H9 (cell line): Measurements from ENCODE around the gene FERMT1. TPM values are rescaled to one million over a fixed set of nuclear protein-coding genes. Genes with fewer than 3 reads are reported as not detected.
A peak's percentile ranks its signal among the peaks of the same experiment; 100 is the strongest.

Source experiments
- DNase-seq: peaks from one replicate; pipeline ENCODE4 v3.0.0-alpha.2; 2017
- H2AFZ ChIP-seq: one replicate; pipeline ENCODE4 v1.6.1; 2013; ENCODE audit warnings: mild to moderate bottlenecking, low read length, control low read depth, moderate library complexity
- H2AK5ac ChIP-seq: 2 replicates; pipeline ENCODE4 v1.6.1; 2013; ENCODE audit warnings: low read length, control low read depth, mixed read lengths; ENCODE audit not compliant: insufficient read length
- H2BK120ac ChIP-seq: one replicate; pipeline ENCODE4 v1.6.1; 2013; ENCODE audit warnings: low read depth, mild to moderate bottlenecking, low read length, control low read depth, inconsistent platforms; ENCODE audit not compliant: poor library complexity, severe bottlenecking
- H2BK12ac ChIP-seq: 2 replicates; pipeline ENCODE4 v1.6.1; 2013; ENCODE audit warnings: low read length, control low read depth, mixed read lengths, low read depth; ENCODE audit not compliant: insufficient read length
- H2BK15ac ChIP-seq: 2 replicates; pipeline ENCODE4 v1.6.1; 2013; ENCODE audit warnings: low read depth, low read length, control low read depth
- H2BK20ac ChIP-seq: one replicate; pipeline ENCODE4 v1.6.1; 2013; ENCODE audit warnings: low read depth, mild to moderate bottlenecking, low read length, control low read depth, inconsistent platforms; ENCODE audit not compliant: poor library complexity, severe bottlenecking
- H2BK5ac ChIP-seq: 2 replicates; pipeline ENCODE4 v1.6.1; 2013; ENCODE audit warnings: low read length, control low read depth, mixed read lengths; ENCODE audit not compliant: insufficient read length
- H3K14ac ChIP-seq: 2 replicates; pipeline ENCODE4 v1.6.1; 2013; ENCODE audit warnings: low read length, control low read depth; ENCODE audit not compliant: insufficient read depth
- H3K18ac ChIP-seq: 2 replicates; pipeline ENCODE4 v1.6.1; 2013; ENCODE audit warnings: low read depth, mild to moderate bottlenecking, mixed read lengths, low read length, control low read depth; ENCODE audit not compliant: insufficient read length
- H3K23ac ChIP-seq: 2 replicates; pipeline ENCODE4 v1.6.1; 2013; ENCODE audit warnings: low read length, control low read depth, mixed read lengths, low read depth; ENCODE audit not compliant: insufficient read length
- H3K23me2 ChIP-seq: 2 replicates; pipeline ENCODE4 v1.6.1; 2013; ENCODE audit warnings: low read depth, mild to moderate bottlenecking, mixed read lengths, low read length, control low read depth; ENCODE audit not compliant: insufficient read length, poor library complexity, severe bottlenecking
- H3K27ac ChIP-seq: 2 replicates; pipeline ENCODE4 v1.5.1; 2013; ENCODE audit warnings: low read length, control low read depth, mixed read lengths, low read depth; ENCODE audit not compliant: insufficient read length
- H3K27me3 ChIP-seq: 2 replicates; pipeline ENCODE4 v1.6.1; 2013; ENCODE audit warnings: low read length, control low read depth, inconsistent platforms; ENCODE audit not compliant: insufficient read depth
- H3K4ac ChIP-seq: 2 replicates; pipeline ENCODE4 v1.6.1; 2013; ENCODE audit warnings: low read depth, mild to moderate bottlenecking, control low read depth, inconsistent platforms, low read length, moderate library complexity
- H3K4me1 ChIP-seq: 2 replicates; pipeline ENCODE4 v1.6.1; 2013; ENCODE audit warnings: low read length, control low read depth, inconsistent platforms; ENCODE audit not compliant: insufficient read depth
- H3K4me2 ChIP-seq: 2 replicates; pipeline ENCODE4 v1.6.1; 2013; ENCODE audit warnings: low read length, control low read depth, mixed read lengths; ENCODE audit not compliant: insufficient read length, insufficient read depth
- H3K56ac ChIP-seq: 2 replicates; pipeline ENCODE4 v1.6.1; 2013; ENCODE audit warnings: low read depth, mild to moderate bottlenecking, mixed read lengths, low read length, control low read depth; ENCODE audit not compliant: insufficient read length
- H3K79me1 ChIP-seq: 2 replicates; pipeline ENCODE4 v1.6.1; 2013; ENCODE audit warnings: low read depth, mild to moderate bottlenecking, moderate library complexity, low read length, control low read depth, inconsistent platforms; ENCODE audit not compliant: insufficient read depth, poor library complexity, severe bottlenecking
- H3K79me2 ChIP-seq: 2 replicates; pipeline ENCODE4 v1.6.1; 2013; ENCODE audit warnings: low read length, control low read depth, inconsistent platforms; ENCODE audit not compliant: insufficient read depth
- H3K9ac ChIP-seq: 2 replicates; pipeline ENCODE4 v1.6.1; 2013; ENCODE audit warnings: low read length, control low read depth, mixed read lengths; ENCODE audit not compliant: insufficient read length; ENCODE audit errors: extremely low read depth
- H3K9me3 ChIP-seq: one replicate; pipeline ENCODE4 v1.6.1; 2013; ENCODE audit warnings: low read depth, low read length, inconsistent platforms; ENCODE audit not compliant: control insufficient read depth
- H3T11ph ChIP-seq: one replicate; pipeline ENCODE4 v1.6.1; 2013; ENCODE audit warnings: mild to moderate bottlenecking, low read length, control low read depth, inconsistent platforms
- H4K20me1 ChIP-seq: one replicate; pipeline ENCODE4 v1.6.1; 2013; ENCODE audit not compliant: control insufficient read depth, insufficient read length, insufficient read depth
- H4K5ac ChIP-seq: 2 replicates; pipeline ENCODE4 v1.6.1; 2013; ENCODE audit warnings: low read depth, mild to moderate bottlenecking, mixed read lengths, low read length, control low read depth; ENCODE audit not compliant: insufficient read length
- H4K8ac ChIP-seq: replicated peaks from 2 replicates; pipeline ENCODE4 v1.6.1; 2013; ENCODE audit warnings: low read length, control low read depth, mixed read lengths, low read depth; ENCODE audit not compliant: insufficient read length
- H4K91ac ChIP-seq: 2 replicates; pipeline ENCODE4 v1.6.1; 2013; ENCODE audit warnings: low read depth, mild to moderate bottlenecking, moderate library complexity, mixed read lengths, low read length, control low read depth; ENCODE audit not compliant: insufficient read length
- H3K27ac Mint-ChIP-seq, 3 experiments: 2 replicates in 2 of 3; 3 replicates in 1 of 3; pipeline ENCODE4 v1.8.0; 2020 to 2021; ENCODE audit warnings: mixed read lengths in 3 of 3, mild to moderate bottlenecking in 1 of 3, moderate library complexity in 1 of 3
- H3K27me3 Mint-ChIP-seq: 2 replicates; pipeline ENCODE4 v1.8.0; 2021; ENCODE audit warnings: low read depth, mild to moderate bottlenecking, moderate library complexity, mixed read lengths
- H3K36me3 Mint-ChIP-seq, 3 experiments: 2 replicates in 2 of 3; 3 replicates in 1 of 3; pipeline ENCODE4 v1.8.0; 2020 to 2021; ENCODE audit warnings: low read depth in 3 of 3, mixed read lengths in 3 of 3; ENCODE audit not compliant: insufficient read depth in 1 of 3
- H3K4me1 Mint-ChIP-seq, 2 experiments: 2 replicates each; pipeline ENCODE4 v1.8.0; 2020; ENCODE audit warnings: mixed read lengths in 2 of 2
- H3K4me3 Mint-ChIP-seq, 2 experiments: 2 replicates in 1 of 2; 3 replicates in 1 of 2; pipeline ENCODE4 v1.8.0; 2020 to 2021; ENCODE audit warnings: mild to moderate bottlenecking in 2 of 2, mixed read lengths in 2 of 2, moderate library complexity in 1 of 2
- H3K9me3 Mint-ChIP-seq, 2 experiments: 2 replicates in 1 of 2; 3 replicates in 1 of 2; pipeline ENCODE4 v1.8.0; 2020; ENCODE audit warnings: mild to moderate bottlenecking in 2 of 2, mixed read lengths in 2 of 2, moderate library complexity in 1 of 2
- WGBS: extraction: QIAGEN DNeasy Blood & Tissue Kit; methylation state at CpG from one replicate; pipeline ENCODE4 v1.1.7; 2013; ENCODE audit warnings: missing lambda C conversion rate, low lambda C conversion rate, mixed read lengths; ENCODE audit not compliant: insufficient read length; ENCODE audit errors: extremely low coverage; 5-methylcytosine and 5-hydroxymethylcytosine counted together
- total RNA-seq: library from RNA; stranded (reverse); gene quantifications from 2 replicates; pipeline ENCODE4 v1.2.1, GENCODE V29; 2021
- TF ChIP-seq, protein P1 (sequence below): fragments of 200-600 bp; sonication (generic); conservative IDR thresholded peaks from 3 replicates; pipeline ENCODE4 v1.8.0; 2021; ENCODE audit warnings: antibody characterized with exemption, mild to moderate bottlenecking

FERMT1 gene
- total RNA-seq, 1 experiment from 2014 or later, result 9.6 TPM

DNA sequence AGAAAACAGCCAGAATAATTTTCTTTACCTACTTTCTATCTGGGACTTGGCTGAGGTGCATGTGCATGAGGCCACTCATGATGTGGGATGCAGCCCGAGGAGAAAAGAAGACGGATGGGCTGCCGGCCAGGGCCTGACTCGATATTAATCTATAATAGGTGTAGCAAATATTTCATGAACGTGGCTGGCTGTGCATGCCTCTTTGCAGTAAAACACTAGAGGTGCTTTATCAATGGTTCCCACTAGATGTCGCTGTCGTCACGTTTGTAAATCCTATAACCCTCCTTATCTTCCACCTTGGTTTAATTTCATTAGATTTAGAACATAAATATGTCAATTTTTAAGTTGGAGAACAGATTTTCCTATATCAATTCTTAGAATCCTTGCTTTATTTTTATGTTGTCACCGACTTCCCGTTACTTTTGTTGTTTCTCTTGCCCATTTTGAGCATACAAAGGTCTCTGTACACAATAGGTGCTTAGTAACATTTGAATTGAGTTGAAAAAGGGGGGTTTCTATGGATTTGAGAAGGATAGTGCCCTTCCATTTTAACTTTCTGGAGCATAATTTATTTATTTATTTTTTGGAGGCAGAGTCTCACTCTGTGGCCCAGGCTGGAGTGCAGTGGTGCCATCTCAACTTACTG is 19.6 kb upstream of the FERMT1 start:
- Histone ChIP-seq H2AFZ (no peak overlapping the region), H3T11ph (no peak overlapping the region), H3K4ac (no peak overlapping the region), H2BK15ac (no peak overlapping the region), H4K8ac (no peak overlapping the region), H3K79me1 (no peaks in the 10 kb centered on the region), H4K20me1 (no peaks in the 10 kb centered on the region), H2AK5ac (no peak overlapping the region), H3K18ac (no peak overlapping the region), H2BK120ac (no peak overlapping the region), H2BK12ac (no peak overlapping the region), H3K79me2 (no peaks in the 10 kb centered on the region), H4K91ac (no peak overlapping the region), H3K56ac (no peak overlapping the region), H3K9me3 (no peaks in the 10 kb centered on the region), H3K14ac (no peak overlapping the region), H3K4me2 (no peak overlapping the region), H2BK20ac (no peak overlapping the region), H3K9ac (no peak overlapping the region), H3K23me2 (no peaks in the 10 kb centered on the region), H2BK5ac (no peak overlapping the region), H4K5ac (no peak overlapping the region), H3K27me3 (no peaks in the 10 kb centered on the region), H3K27ac (no peak overlapping the region), H3K4me1 (no peaks in the 10 kb centered on the region), H3K23ac (no peak overlapping the region)
- Mint-ChIP-seq H3K27ac (no peak overlapping the region), H3K36me3 (peaks cover 0 to 9% (median 0%) of the 10 kb centered on the region in 3 experiments; a peak in 4 of 7 replicates), H3K27me3 (peaks cover 11% of the 10 kb centered on the region), H3K4me3 (no peak overlapping the region), H3K4me1 (peaks cover under 1 to 2% of the 10 kb centered on the region in 2 experiments; a peak in 3 of 4 replicates), H3K9me3 (peaks cover 10 to 15% of the 10 kb centered on the region in 2 experiments; a peak in 4 of 5 replicates)
- DNase-seq, result no peak
- WGBS, result no CpG with 5 or more reads among the region's 10 CpGs
- TF ChIP-seq, protein P1, sequence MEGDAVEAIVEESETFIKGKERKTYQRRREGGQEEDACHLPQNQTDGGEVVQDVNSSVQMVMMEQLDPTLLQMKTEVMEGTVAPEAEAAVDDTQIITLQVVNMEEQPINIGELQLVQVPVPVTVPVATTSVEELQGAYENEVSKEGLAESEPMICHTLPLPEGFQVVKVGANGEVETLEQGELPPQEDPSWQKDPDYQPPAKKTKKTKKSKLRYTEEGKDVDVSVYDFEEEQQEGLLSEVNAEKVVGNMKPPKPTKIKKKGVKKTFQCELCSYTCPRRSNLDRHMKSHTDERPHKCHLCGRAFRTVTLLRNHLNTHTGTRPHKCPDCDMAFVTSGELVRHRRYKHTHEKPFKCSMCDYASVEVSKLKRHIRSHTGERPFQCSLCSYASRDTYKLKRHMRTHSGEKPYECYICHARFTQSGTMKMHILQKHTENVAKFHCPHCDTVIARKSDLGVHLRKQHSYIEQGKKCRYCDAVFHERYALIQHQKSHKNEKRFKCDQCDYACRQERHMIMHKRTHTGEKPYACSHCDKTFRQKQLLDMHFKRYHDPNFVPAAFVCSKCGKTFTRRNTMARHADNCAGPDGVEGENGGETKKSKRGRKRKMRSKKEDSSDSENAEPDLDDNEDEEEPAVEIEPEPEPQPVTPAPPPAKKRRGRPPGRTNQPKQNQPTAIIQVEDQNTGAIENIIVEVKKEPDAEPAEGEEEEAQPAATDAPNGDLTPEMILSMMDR, result peak; percentile 89
